Measurements from ENCODE around the gene SIMC1.

GRCh38 chr5:176384366-176384930, 146.2 kb downstream of the SIMC1 start:
- TF ChIP-seq CTCF (IDR thresholded peaks at IDR 0.05) (no peak), POLR2A (IDR thresholded peaks at IDR 0.05) (no peak)
